GM12892 (cell line): Measurements from ENCODE around the gene SLC39A11.

ENCODE experiments used
- POLR2A ChIP-seq: IDR thresholded peaks from 2 replicates; pipeline ENCODE4 v1.6.1; 2011; ENCODE audit warnings: low read depth, low read length, control low read depth
- TAF1 ChIP-seq: IDR thresholded peaks from 2 replicates; pipeline ENCODE4 v1.6.1; 2011; ENCODE audit warnings: low read depth, mild to moderate bottlenecking, control low read depth, low read length, borderline replicate concordance

- TF ChIP-seq POLR2A, result no peak
- no peak for TF ChIP-seq TAF1
These were observed 165.3 kb downstream of the SLC39A11 start for GRCh38 chr17:72927146-72927545.
